Fibroblast of pulmonary artery (primary cell): Measurements from ENCODE around the gene PNPLA2.

ENCODE experiments used
- DNase-seq: peaks from one replicate; pipeline ENCODE4 v3.0.0-alpha.2; 2010; ENCODE audit warnings: low read depth
- H3K4me3 ChIP-seq: replicated peaks from 2 replicates; pipeline ENCODE4 v1.5.1; 2011; ENCODE audit warnings: low read depth, mild to moderate bottlenecking, control low read depth, low read length, moderate library complexity
- TF ChIP-seq, protein P1 (sequence below): IDR thresholded peaks from 2 replicates; pipeline ENCODE4 v1.5.1; 2011; ENCODE audit warnings: mild to moderate bottlenecking, control low read depth, low read length, inconsistent platforms; ENCODE audit errors: missing control alignments

The PNPLA2 gene

DNA sequence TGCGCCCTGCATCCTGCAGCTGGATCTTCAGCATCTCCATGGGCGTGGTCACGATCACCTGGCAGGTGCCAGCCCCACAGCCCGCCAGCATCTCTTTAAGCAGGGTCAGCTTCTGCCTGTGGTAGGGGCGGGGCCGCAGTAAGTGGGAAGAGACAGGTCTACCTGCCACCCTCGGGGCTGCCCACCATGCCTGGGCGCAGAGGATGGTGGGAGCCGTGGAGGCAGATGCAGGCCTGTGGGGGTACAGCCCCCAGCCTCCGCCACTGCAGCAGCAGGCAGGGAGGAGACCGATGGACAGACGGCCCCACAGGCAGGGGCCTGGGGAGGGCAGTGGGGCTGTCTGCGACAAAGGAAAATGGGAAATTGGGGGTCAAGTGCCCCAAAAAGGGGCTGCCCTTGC is 25.8 kb upstream of the PNPLA2 start:
- no peak for DNase-seq
- TF ChIP-seq, protein P1, sequence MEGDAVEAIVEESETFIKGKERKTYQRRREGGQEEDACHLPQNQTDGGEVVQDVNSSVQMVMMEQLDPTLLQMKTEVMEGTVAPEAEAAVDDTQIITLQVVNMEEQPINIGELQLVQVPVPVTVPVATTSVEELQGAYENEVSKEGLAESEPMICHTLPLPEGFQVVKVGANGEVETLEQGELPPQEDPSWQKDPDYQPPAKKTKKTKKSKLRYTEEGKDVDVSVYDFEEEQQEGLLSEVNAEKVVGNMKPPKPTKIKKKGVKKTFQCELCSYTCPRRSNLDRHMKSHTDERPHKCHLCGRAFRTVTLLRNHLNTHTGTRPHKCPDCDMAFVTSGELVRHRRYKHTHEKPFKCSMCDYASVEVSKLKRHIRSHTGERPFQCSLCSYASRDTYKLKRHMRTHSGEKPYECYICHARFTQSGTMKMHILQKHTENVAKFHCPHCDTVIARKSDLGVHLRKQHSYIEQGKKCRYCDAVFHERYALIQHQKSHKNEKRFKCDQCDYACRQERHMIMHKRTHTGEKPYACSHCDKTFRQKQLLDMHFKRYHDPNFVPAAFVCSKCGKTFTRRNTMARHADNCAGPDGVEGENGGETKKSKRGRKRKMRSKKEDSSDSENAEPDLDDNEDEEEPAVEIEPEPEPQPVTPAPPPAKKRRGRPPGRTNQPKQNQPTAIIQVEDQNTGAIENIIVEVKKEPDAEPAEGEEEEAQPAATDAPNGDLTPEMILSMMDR, result no peak
- no peak overlapping the region for H3K4me3 ChIP-seq

DNA sequence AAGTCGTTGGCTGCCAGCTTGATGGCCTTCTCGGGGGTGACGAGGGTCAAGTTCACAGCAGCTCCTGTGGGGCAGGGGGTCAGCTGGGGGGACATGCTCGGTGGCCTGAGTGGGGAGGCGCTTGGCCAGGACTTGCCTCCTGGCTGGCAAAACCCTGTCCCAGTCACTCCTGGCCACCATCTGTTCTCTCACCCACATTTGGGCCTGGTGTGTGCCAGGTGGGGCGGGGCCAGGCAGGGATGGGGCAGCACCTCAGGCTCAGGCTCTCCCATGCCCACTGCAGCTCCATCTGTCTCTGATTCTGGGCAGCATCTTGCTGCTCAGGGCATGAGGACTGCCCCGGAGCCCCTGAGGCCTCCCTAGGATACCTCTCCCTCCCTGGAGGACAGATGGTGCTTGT is 25.2 kb upstream of the PNPLA2 start:
- no peak overlapping the region for H3K4me3 ChIP-seq
- TF ChIP-seq, protein P1, result no peak
- DNase-seq, result no peak

DNA sequence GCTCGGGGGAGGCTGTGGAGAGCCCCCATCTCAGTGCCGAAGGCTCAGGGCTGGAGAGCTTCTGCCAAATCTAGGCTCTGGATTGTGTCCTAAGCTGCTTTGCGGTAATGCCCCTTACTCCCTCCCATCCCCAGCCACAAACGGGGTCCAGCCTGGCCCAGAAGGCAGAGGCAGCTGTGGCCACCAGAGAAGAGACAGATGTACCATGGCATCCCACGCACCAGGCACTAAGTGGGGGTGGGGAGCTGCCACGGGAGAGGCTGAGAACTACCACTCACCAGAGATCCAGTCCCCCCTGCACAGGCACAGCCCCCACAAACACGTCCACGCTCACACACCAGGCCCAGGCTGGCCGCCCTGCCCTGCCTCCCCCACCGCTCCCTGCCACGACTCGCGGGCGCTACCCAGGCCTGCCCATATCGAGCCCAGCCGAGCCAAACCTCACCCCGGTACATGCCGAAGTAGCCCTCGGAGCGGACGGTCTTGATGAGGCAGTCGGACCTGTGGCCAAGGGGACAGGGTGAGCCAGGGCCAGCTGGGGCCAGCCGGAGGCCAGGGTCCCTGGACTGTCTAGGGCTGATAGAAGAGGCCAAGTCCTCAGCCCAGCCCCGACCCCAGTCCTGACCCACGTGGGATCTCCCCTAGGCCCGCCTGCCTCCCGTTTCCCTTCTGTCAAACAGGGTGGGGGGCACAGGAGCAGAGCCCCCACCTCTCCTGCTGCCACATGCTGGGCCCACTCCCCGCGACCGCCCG is 24.5 kb upstream of the PNPLA2 start:
- DNase-seq, result no peak
- no peak overlapping the region for H3K4me3 ChIP-seq
- TF ChIP-seq, protein P1, result no peak

DNA sequence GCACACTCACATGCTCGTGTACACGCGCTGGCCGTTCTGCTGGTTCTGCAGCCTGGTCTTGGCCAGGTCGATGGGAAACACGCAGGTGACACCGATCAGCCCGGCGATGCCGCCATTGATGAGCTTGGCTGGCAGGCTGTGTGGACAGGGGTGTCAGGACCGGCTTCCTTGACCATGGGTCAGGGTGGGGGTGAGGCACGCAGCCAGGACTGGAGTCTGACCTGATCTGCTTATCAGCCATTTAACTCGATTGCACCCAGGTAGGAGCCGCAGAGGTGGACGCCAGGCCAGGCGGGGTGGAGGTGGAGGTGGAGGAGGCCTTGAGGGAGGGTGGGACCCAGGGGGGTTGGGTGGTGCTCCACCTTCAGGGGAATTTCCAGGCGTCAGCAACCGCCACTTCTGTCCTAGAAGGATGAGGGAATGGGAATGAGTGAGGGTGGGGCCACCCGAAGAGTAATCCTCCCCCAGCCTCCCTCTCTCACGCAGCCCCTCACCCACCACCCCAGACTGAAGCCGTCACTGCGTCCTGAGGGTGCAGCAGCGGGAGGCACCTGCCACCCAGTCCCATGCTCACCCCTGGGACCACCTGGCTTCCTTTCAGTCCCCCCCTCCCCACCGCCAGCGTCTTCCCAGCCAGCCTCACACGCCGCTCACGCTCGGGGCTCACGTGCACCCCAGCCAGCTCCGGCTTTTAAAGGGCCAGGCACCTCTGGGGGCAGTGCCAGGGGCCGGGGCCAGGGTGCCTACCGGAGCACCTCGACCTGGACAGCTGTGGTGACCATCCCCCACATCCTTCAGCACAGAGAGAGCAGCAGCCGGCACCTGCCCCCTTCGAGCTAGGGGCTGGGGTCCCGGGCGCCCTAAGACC is 23.7 kb upstream of the PNPLA2 start:
- TF ChIP-seq, protein P1, result no peak
- peak overlapping the region; percentile 76 for H3K4me3 ChIP-seq
- no peak for DNase-seq

DNA sequence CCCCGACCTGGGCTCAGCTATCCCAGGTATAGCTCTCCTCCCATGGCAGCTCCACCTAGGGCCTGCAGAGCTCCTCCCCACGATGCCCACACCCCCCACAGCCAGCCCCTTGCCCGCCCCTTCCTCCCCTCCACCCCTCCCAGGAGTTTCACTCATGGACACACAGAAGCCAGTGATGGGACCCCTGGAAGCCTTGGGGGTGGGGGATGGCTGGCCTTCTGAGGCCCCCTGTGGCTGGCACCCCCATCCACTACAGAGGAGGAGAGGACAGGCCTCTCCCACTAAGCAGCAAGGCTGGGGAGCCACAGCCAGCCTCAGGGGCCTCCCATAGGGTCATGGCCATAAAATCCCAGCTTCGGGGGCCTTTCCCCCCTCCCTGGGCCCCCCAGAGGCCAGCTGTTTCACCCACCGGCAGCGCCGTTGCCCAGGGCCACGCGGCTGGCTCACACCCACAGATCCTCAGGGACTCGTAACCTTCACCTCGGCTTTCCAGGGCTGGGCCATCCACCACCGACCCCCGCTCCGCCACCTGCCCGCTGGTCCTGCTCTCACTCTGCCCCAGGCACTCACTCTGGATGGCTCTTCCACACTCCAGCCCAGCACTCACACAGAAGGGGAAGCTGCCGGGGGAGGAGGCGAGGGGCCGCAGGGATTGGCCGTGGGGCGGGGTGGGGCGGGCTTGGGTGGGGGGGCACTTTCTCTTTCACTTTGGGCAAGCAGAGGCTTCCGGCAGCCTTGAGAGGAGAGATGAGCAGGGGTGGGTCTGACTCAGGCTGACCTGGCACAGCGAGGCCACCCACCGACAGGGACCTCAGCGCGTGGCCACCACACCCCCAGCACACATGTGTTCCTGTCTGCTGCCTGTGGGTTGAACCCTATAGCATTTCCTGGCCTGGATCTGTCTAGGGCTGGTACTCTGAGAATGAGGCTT is 22.8 kb upstream of the PNPLA2 start:
- TF ChIP-seq, protein P1, result no peak
- H3K4me3 ChIP-seq, result peak overlapping the region; percentile 76
- peak; percentile 73 for DNase-seq

DNA sequence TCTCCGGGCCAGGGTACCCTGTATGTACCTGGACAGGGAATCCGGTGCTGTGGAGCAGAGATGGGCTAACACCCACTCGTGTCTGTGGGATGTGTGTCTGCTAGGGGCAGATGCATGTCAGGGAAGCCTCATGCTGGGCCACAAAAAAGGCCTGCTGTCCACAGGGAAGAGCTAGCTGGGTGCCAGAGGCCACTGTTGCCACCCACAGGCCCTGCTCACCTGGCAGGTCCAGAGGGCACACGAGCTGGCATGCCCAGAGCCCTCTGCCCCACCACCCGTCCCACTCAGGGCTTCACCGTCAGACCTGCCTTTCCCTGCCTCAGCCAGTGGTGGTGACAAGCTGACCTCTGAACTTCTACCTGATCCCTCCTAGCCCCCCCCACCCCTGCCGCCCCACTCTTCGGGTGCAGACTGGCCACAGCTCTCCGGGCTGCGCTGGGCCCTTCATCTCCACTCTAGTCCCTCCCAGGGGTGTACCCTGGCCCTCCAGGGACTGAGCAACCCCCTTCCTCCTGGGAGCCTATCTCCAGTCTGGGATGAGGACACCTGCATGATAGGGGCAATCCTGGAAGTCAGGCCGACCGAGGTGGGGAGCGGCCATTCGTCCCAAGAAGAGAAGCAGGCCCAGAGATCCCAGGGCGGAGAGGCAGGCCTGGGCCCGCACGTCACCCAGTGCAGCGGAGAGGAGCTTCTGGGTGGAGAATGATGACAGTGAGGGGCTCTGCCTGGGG is 22.0 kb upstream of the PNPLA2 start:
- TF ChIP-seq, protein P1, result no peak
- DNase-seq, result no peak

More for the DNA sequence above, 22.0 kb upstream of the PNPLA2 start:
- H3K4me3 ChIP-seq, result peak overlapping the region; percentile 76
